Panc1 (cell line): ENCODE results near the gene ZBTB1.

Source experiments
- CTCF ChIP-seq: fragments of 450-650 bp; IDR thresholded peaks from 2 replicates; pipeline ENCODE4 v1.5.1; 2017; ENCODE audit warnings: mild to moderate bottlenecking
- POLR2AphosphoS5 ChIP-seq: IDR thresholded peaks from 2 replicates; pipeline ENCODE4 v1.6.1; 2012; ENCODE audit warnings: mild to moderate bottlenecking, low read depth, low read length, moderate library complexity
- REST ChIP-seq, 2 experiments: IDR thresholded peaks; 2 replicates each; pipeline ENCODE4 v1.6.1; 2011 to 2012; ENCODE audit warnings: low read depth in 2 of 2, control low read depth in 1 of 2, low read length in 1 of 2, mild to moderate bottlenecking in 1 of 2, moderate library complexity in 1 of 2; ENCODE audit not compliant: insufficient read depth in 1 of 2
- SIN3A ChIP-seq: IDR thresholded peaks from 2 replicates; pipeline ENCODE4 v1.6.1; 2012; ENCODE audit warnings: low read depth, mild to moderate bottlenecking, low read length, moderate library complexity, borderline replicate concordance; ENCODE audit not compliant: insufficient read depth
- TCF7L2 ChIP-seq: IDR thresholded peaks from 2 replicates; pipeline ENCODE4 v1.6.1; 2011; ENCODE audit warnings: mild to moderate bottlenecking, low read depth, low read length, inconsistent platforms

GRCh38 chr14:64508215-64508776 is 3.7 kb downstream of the ZBTB1 start:
- TF ChIP-seq CTCF = no peak
- TF ChIP-seq REST (IDR thresholded peaks at IDR 0.05; ENCODE audit: insufficient read depth in 1 of 2, low read depth in 2 of 2, low read length in 1 of 2) = no peak
- no peak for TF ChIP-seq POLR2AphosphoS5
- no peak for TF ChIP-seq SIN3A
- no peak for TF ChIP-seq TCF7L2
